ENCODE measurements around the gene ABCA7. TPM values are rescaled to one million over a fixed set of nuclear protein-coding genes. Genes with fewer than 3 reads are reported as not detected.
A peak's percentile ranks its signal among the peaks of the same experiment; 100 is the strongest.

The ABCA7 gene
- total RNA-seq, 4 donors from 2014 or later, result 15.5 to 58.7 (median 29.8) TPM

GRCh38 chr19:1073956-1074517, 34.1 kb downstream of the ABCA7 start:
- H3K9me3 ChIP-seq, result no peaks in the 10 kb centered on the region
- H3K4me3 ChIP-seq (replicated peaks in 1 of 3), result no peak overlapping the region
- H3K4me1 ChIP-seq, result peaks cover 0 to 32% of the 10 kb centered on the region in 2 donors
- DNase-seq, result no peak
- H3K27ac ChIP-seq, result no peak overlapping the region
- TF ChIP-seq POLR2A (IDR thresholded peaks at IDR 0.05), result no peak
- 82 to 87% methylated on average over 21 of the region's 28 CpGs for WGBS, 2 donors
- peaks cover 15% of the 10 kb centered on the region for H3K27me3 ChIP-seq
- intact Hi-C loops (cut with DNase I), result no loop called here
- no peaks in the 10 kb centered on the region for H3K36me3 ChIP-seq

- intact Hi-C loops (cut with DNase I), result no loop called here
- no peak for TF ChIP-seq POLR2A (IDR thresholded peaks at IDR 0.05)
- TF ChIP-seq CTCF (IDR thresholded peaks at IDR 0.05), result no peak
- Histone ChIP-seq H3K27ac (no peak overlapping the region), H3K27me3 (peaks cover 11% of the 10 kb centered on the region), H3K36me3 (no peaks in the 10 kb centered on the region), H3K4me3 (replicated peaks in 1 of 3) (no peak overlapping the region), H3K4me1 (peaks cover 0 to 30% of the 10 kb centered on the region in 2 donors), H3K9me3 (no peaks in the 10 kb centered on the region)
- WGBS, 2 donors, result 59 to 66% methylated on average over 17 to 28 of the region's 54 CpGs
- peak; percentile 80 for DNase-seq
These were observed 34.8 kb downstream of the ABCA7 start for GRCh38 chr19:1074544-1075283.

- no peak for DNase-seq
These were observed 36.1 kb downstream of the ABCA7 start for GRCh38 chr19:1076046-1076386.

GRCh38 chr19:1076951-1077350, 37.0 kb downstream of the ABCA7 start:
- no peak overlapping the region for H3K4me3 ChIP-seq (replicated peaks in 1 of 3)

More at GRCh38 chr19:1076046-1076386, 36.1 kb downstream of the ABCA7 start:
- intact Hi-C loops (cut with DNase I), result no loop called here
- Histone ChIP-seq H3K9me3 (no peaks in the 10 kb centered on the region), H3K4me3 (replicated peaks in 1 of 3) (no peak overlapping the region), H3K27ac (no peak overlapping the region), H3K36me3 (no peaks in the 10 kb centered on the region), H3K27me3 (peaks cover 1% of the 10 kb centered on the region), H3K4me1 (peaks cover 0 to 27% of the 10 kb centered on the region in 2 donors)
- no peak for TF ChIP-seq CTCF (IDR thresholded peaks at IDR 0.05)
- no peak for TF ChIP-seq POLR2A (IDR thresholded peaks at IDR 0.05)
- WGBS, 2 donors, result 92 to 96% methylated on average over 4 of the region's 4 CpGs

GRCh38 chr19:1079566-1080111, 39.7 kb downstream of the ABCA7 start:
- H3K4me1 ChIP-seq, result peaks cover 0 to 18% of the 10 kb centered on the region in 2 donors
- H3K27me3 ChIP-seq, result no peaks in the 10 kb centered on the region
- H3K27ac ChIP-seq, result no peak overlapping the region
- no peak for DNase-seq
- H3K9me3 ChIP-seq, result no peaks in the 10 kb centered on the region
- 95 to 96% methylated on average over 26 to 38 of the region's 45 CpGs for WGBS, 2 donors
- H3K4me3 ChIP-seq (replicated peaks in 1 of 3), result no peak overlapping the region
- intact Hi-C loops (cut with DNase I), result no loop called here
- H3K36me3 ChIP-seq, result no peaks in the 10 kb centered on the region
- TF ChIP-seq CTCF (IDR thresholded peaks at IDR 0.05) (no peak), POLR2A (IDR thresholded peaks at IDR 0.05) (no peak)

More at GRCh38 chr19:1076951-1077350, 37.0 kb downstream of the ABCA7 start:
- DNase-seq, result peak; percentile 72 to 81
- no peak for TF ChIP-seq CTCF (IDR thresholded peaks at IDR 0.05)
- TF ChIP-seq POLR2A (IDR thresholded peaks at IDR 0.05), result no peak
- Histone ChIP-seq H3K36me3 (no peaks in the 10 kb centered on the region), H3K27ac (no peak overlapping the region), H3K9me3 (no peaks in the 10 kb centered on the region), H3K27me3 (no peaks in the 10 kb centered on the region), H3K4me1 (peaks cover 0 to 20% of the 10 kb centered on the region in 2 donors)
- 15 to 29% methylated on average over 15 to 16 of the region's 16 CpGs for WGBS, 2 donors
- intact Hi-C loops (cut with DNase I), result no loop called here
